ENCODE data around the gene BAD. TPM values are rescaled to one million over a fixed set of nuclear protein-coding genes. Genes with fewer than 3 reads are reported as not detected.

Gene BAD
- total RNA-seq, 4 donors from 2014 or later = 93.9 to 154 (median 139) TPM

GRCh38 chr11:64322925-64323260, 38.4 kb upstream of the BAD start:
- DNase-seq = no peak
- no peaks in the 10 kb centered on the region for H3K36me3 ChIP-seq
- H3K9me3 ChIP-seq = no peaks in the 10 kb centered on the region
- 50 to 74% methylated on average over 1 to 7 of the region's 7 CpGs for WGBS, 2 donors (ENCODE audit: low coverage in 1 of 2)
- H3K27ac ChIP-seq = peak overlapping the region in 2 of 4 donors; percentile 95 to 99
- no peak overlapping the region for H3K4me3 ChIP-seq
- TF ChIP-seq POLR2AphosphoS5 (IDR thresholded peaks at IDR 0.05) (no peak), EP300 (IDR thresholded peaks at IDR 0.05; ENCODE audit: low read depth) (no peak), POLR2A (IDR thresholded peaks at IDR 0.05) (no peak)
- TF ChIP-seq, protein P1, sequence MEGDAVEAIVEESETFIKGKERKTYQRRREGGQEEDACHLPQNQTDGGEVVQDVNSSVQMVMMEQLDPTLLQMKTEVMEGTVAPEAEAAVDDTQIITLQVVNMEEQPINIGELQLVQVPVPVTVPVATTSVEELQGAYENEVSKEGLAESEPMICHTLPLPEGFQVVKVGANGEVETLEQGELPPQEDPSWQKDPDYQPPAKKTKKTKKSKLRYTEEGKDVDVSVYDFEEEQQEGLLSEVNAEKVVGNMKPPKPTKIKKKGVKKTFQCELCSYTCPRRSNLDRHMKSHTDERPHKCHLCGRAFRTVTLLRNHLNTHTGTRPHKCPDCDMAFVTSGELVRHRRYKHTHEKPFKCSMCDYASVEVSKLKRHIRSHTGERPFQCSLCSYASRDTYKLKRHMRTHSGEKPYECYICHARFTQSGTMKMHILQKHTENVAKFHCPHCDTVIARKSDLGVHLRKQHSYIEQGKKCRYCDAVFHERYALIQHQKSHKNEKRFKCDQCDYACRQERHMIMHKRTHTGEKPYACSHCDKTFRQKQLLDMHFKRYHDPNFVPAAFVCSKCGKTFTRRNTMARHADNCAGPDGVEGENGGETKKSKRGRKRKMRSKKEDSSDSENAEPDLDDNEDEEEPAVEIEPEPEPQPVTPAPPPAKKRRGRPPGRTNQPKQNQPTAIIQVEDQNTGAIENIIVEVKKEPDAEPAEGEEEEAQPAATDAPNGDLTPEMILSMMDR (IDR thresholded peaks at IDR 0.05) = no peak
- no peaks in the 10 kb centered on the region for H3K27me3 ChIP-seq
- in situ Hi-C loops (cut with MboI; ENCODE audit: low pct_ligation_motif_present in 1 of 4, low pct_unique_long_range_greater_than_20kb in 1 of 4, low sequenced_read_pairs in 3 of 4) = no loop called here
- peaks cover 0 to 43% (median 37%) of the 10 kb centered on the region in 4 donors for H3K4me1 ChIP-seq
- intact Hi-C loops (cut with DNase I; ENCODE audit: low total_unique reads) = no loop called here

DNA sequence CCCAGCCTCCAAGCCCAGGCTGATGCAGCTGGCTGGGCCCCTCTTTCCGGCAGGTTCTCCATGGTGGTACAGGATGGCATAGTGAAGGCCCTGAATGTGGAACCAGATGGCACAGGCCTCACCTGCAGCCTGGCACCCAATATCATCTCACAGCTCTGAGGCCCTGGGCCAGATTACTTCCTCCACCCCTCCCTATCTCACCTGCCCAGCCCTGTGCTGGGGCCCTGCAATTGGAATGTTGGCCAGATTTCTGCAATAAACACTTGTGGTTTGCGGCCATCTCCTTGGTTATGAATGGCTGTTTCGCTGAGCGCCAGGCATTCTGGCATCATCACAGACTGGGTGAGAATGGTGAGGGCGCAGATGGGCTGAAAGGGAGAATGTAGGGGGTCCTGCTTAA, 37.1 kb upstream of the BAD start:
- intact Hi-C loops (cut with DNase I; ENCODE audit: low total_unique reads) (no loop called here), in situ Hi-C loops (cut with MboI; ENCODE audit: low pct_ligation_motif_present in 1 of 4, low pct_unique_long_range_greater_than_20kb in 1 of 4, low sequenced_read_pairs in 3 of 4) (no loop called here)
- WGBS, 2 donors (ENCODE audit: low coverage in 1 of 2) = 64% methylated on average over 5 of the region's 5 CpGs; no CpG with 5 or more reads in 1 of the 2 donors
- Histone ChIP-seq H3K4me1 (peaks cover 0 to 44% (median 35%) of the 10 kb centered on the region in 4 donors), H3K36me3 (no peaks in the 10 kb centered on the region), H3K4me3 (no peak overlapping the region), H3K9me3 (no peaks in the 10 kb centered on the region), H3K27ac (peak overlapping the region; percentile 95 to 99 (median 96)), H3K27me3 (no peaks in the 10 kb centered on the region)
- DNase-seq = peak; percentile 85
- TF ChIP-seq EP300 (IDR thresholded peaks at IDR 0.05; ENCODE audit: low read depth) = no peak
- peak; percentile 23 to 80 (median 64) for TF ChIP-seq POLR2AphosphoS5 (IDR thresholded peaks at IDR 0.05)
- peak; percentile 76 for TF ChIP-seq POLR2A (IDR thresholded peaks at IDR 0.05)
- TF ChIP-seq, protein P1 (IDR thresholded peaks at IDR 0.05) = no peak

DNA sequence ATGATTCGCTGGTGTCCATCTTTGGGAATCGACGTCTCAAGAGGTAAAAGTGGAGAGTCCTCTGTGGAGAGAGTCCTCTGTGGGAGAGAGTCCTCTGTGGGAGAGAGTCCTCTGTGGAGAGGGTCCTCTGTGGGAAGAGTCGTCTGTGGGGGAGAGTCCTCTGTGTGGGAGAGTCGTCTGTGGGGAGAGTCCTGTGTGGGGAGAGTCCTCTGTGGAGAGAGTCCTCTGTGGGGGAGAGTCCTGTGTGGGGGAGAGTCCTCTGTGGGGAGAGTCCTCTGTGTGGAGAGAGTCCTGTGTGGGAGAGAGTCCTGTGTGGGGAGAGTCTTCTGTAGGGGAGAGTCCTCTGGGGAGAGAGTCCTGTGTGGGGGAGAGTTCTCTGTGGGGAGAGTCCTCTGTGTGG, 36.6 kb upstream of the BAD start:
- in situ Hi-C loops (cut with MboI; ENCODE audit: low pct_ligation_motif_present in 1 of 4, low pct_unique_long_range_greater_than_20kb in 1 of 4, low sequenced_read_pairs in 3 of 4) = no loop called here
- H3K36me3 ChIP-seq = no peaks in the 10 kb centered on the region
- no peak overlapping the region for H3K4me3 ChIP-seq
- peak overlapping the region; percentile 95 to 99 (median 96) for H3K27ac ChIP-seq
- TF ChIP-seq POLR2AphosphoS5 (IDR thresholded peaks at IDR 0.05) (no peak), EP300 (IDR thresholded peaks at IDR 0.05; ENCODE audit: low read depth) (no peak), POLR2A (IDR thresholded peaks at IDR 0.05) (no peak)
- TF ChIP-seq, protein P1 (IDR thresholded peaks at IDR 0.05) = no peak
- no peaks in the 10 kb centered on the region for H3K9me3 ChIP-seq
- intact Hi-C loops (cut with DNase I; ENCODE audit: low total_unique reads) = no loop called here
- DNase-seq = no peak
- H3K27me3 ChIP-seq = no peaks in the 10 kb centered on the region
- WGBS, 2 donors (ENCODE audit: low coverage in 1 of 2) = 47% methylated on average over 5 of the region's 5 CpGs; no CpG with 5 or more reads in 1 of the 2 donors
- peaks cover 3 to 49% (median 40%) of the 10 kb centered on the region in 4 donors for H3K4me1 ChIP-seq

DNA sequence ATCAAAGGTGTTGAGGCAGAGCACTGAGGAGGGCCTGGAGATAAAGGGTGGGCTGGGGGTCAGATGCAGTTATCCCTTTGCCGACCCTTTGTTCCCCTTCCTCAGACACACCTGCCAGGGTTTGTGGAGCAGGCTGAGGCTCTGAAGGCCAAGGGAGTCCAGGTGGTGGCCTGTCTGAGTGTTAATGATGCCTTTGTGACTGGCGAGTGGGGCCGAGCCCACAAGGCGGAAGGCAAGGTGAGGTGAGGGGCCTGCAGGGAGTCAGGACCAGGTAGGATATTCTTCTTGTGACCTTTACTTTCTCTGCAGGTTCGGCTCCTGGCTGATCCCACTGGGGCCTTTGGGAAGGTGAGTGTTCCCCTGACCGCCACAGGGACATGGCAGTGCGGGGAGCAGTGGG, 36.1 kb upstream of the BAD start:
- peak overlapping the region; percentile 95 to 99 (median 96) for H3K27ac ChIP-seq

More for the DNA sequence above, 36.1 kb upstream of the BAD start:
- Histone ChIP-seq H3K4me3 (no peak overlapping the region), H3K9me3 (no peaks in the 10 kb centered on the region), H3K27me3 (no peaks in the 10 kb centered on the region), H3K4me1 (peaks cover 4 to 51% (median 41%) of the 10 kb centered on the region in 4 donors), H3K36me3 (no peaks in the 10 kb centered on the region)
- WGBS, 2 donors (ENCODE audit: low coverage in 1 of 2) = 60% methylated on average over 7 of the region's 7 CpGs; no CpG with 5 or more reads in 1 of the 2 donors
- TF ChIP-seq POLR2A (IDR thresholded peaks at IDR 0.05) = no peak
- no peak for TF ChIP-seq POLR2AphosphoS5 (IDR thresholded peaks at IDR 0.05)
- no peak for TF ChIP-seq EP300 (IDR thresholded peaks at IDR 0.05; ENCODE audit: low read depth)
- TF ChIP-seq, protein P1 (IDR thresholded peaks at IDR 0.05) = no peak
- DNase-seq = no peak
- in situ Hi-C loops (cut with MboI; ENCODE audit: low pct_ligation_motif_present in 1 of 4, low pct_unique_long_range_greater_than_20kb in 1 of 4, low sequenced_read_pairs in 3 of 4) = no loop called here
- intact Hi-C loops (cut with DNase I; ENCODE audit: low total_unique reads) = no loop called here

Measured in transverse colon (tissue), 4 donors.